PC-3 (cell line): Measurements from ENCODE around the gene DENND1B. TPM values are rescaled to one million over a fixed set of nuclear protein-coding genes. Genes with fewer than 3 reads are reported as not detected.

Experiments used
- ATAC-seq: fragments of 200-7000 bp; cut with Tn5 transposase; 2 replicates; pipeline ENCODE4 v1.9.1; 2020; ENCODE audit warnings: mild to moderate bottlenecking, moderate library complexity
- BruUV-seq: library from RNA; stranded (reverse); fragments of 400-500 nt; replicated peaks from 2 replicates; lab custom pipeline; 2021; lab: Mats Ljungman, UMichigan
- CTCF ChIA-PET: fragments of 300-600 bp; sonication (Branson Sonifier 250); formaldehyde crosslinking; loops from one replicate; lab custom pipeline; 2022; ENCODE audit warnings: antibody characterized with exemption; lab: Charles Lee
- POLR2A ChIA-PET: fragments of 300-600 bp; sonication (Branson Sonifier 250); formaldehyde crosslinking; loops from one replicate; lab custom pipeline; 2022; ENCODE audit warnings: antibody characterized with exemption; ENCODE audit not compliant: unreplicated experiment; lab: Charles Lee
- DNase-seq: peaks from one replicate; pipeline ENCODE4 v3.0.0-alpha.2; 2015
- H2AFZ ChIP-seq: fragments of 300-600 bp; sonication (generic); 2 replicates; pipeline ENCODE4 v1.6.0; 2016; ENCODE audit warnings: antibody characterized with exemption, low read length
- H3F3A ChIP-seq: fragments of 300-600 bp; sonication (generic); one replicate; pipeline ENCODE4 v1.6.0; 2017; ENCODE audit warnings: antibody characterized with exemption, low read length, control low read depth, mild to moderate bottlenecking; ENCODE audit not compliant: unreplicated experiment
- H3K27ac ChIP-seq: fragments of 300-600 bp; sonication (generic); 2 replicates; pipeline ENCODE4 v1.5.1; 2016; ENCODE audit warnings: mild to moderate bottlenecking, low read length
- H3K27me3 ChIP-seq: fragments of 300-600 bp; sonication (generic); 2 replicates; pipeline ENCODE4 v1.6.1; 2016; ENCODE audit warnings: low read length, mixed read lengths
- H3K36me3 ChIP-seq: fragments of 300-600 bp; sonication (generic); 2 replicates; pipeline ENCODE4 v1.6.1; 2016; ENCODE audit warnings: low read depth, mixed run types, low read length, mixed read lengths
- H3K4me1 ChIP-seq: fragments of 300-600 bp; sonication (generic); 2 replicates; pipeline ENCODE4 v1.5.1; 2016; ENCODE audit warnings: low read length; ENCODE audit not compliant: insufficient read depth
- H3K4me2 ChIP-seq: fragments of 300-600 bp; sonication (generic); 2 replicates; pipeline ENCODE4 v1.6.0; 2016; ENCODE audit warnings: low read length
- H3K4me3 ChIP-seq: fragments of 300-600 bp; sonication (generic); 2 replicates; pipeline ENCODE4 v1.5.1; 2016; ENCODE audit warnings: mild to moderate bottlenecking, low read length, mixed read lengths
- H3K79me2 ChIP-seq: fragments of 300-600 bp; sonication (generic); 2 replicates; pipeline ENCODE4 v1.6.1; 2017; ENCODE audit warnings: low read length, mixed read lengths
- H3K9ac ChIP-seq: fragments of 300-600 bp; sonication (generic); 2 replicates; pipeline ENCODE4 v1.6.0; 2016; ENCODE audit warnings: mild to moderate bottlenecking, low read length
- H3K9me2 ChIP-seq: fragments of 300-600 bp; sonication (generic); replicated peaks from 2 replicates; pipeline ENCODE4 v1.6.1; 2016; ENCODE audit warnings: mixed run types, low read length, mixed read lengths
- H3K9me3 ChIP-seq: fragments of 300-600 bp; sonication (generic); 2 replicates; pipeline ENCODE4 v1.6.1; 2016; ENCODE audit warnings: low read length, mixed read lengths
- H4K20me1 ChIP-seq: fragments of 300-600 bp; sonication (generic); 2 replicates; pipeline ENCODE4 v1.6.1; 2016; ENCODE audit warnings: low read length, mixed read lengths
- CTCF ChIP-seq: fragments of 300-600 bp; sonication (generic); conservative IDR thresholded peaks from 2 replicates; pipeline ENCODE4 v1.5.1; 2017; ENCODE audit warnings: antibody characterized with exemption, low read depth, mild to moderate bottlenecking, low read length
- EZH2 ChIP-seq: fragments of 300-600 bp; sonication (generic); IDR thresholded peaks from one replicate; pipeline ENCODE4 v1.6.1; 2017; ENCODE audit warnings: antibody characterized with exemption, mild to moderate bottlenecking, low read length; ENCODE audit not compliant: unreplicated experiment
- EZH2phosphoT487 ChIP-seq: fragments of 300-600 bp; sonication (generic); IDR thresholded peaks from 2 replicates; pipeline ENCODE4 v1.6.1; 2018; ENCODE audit warnings: mild to moderate bottlenecking, antibody characterized with exemption, low read length, borderline replicate concordance
- intact Hi-C: fragments of 100-400 bp; cut with micrococcal nuclease; formaldehyde crosslinking; loops from 2 replicates; pipeline ENCODE4 v1.9.0; 2023
- total RNA-seq: library from RNA; depleted of rRNA; stranded (reverse); fragments of >200 nt; gene quantifications from 2 replicates; pipeline ENCODE4 v1.2.3, GENCODE V29; 2014

Gene DENND1B
- total RNA-seq, 1 experiment from 2014 or later: 7.4 TPM

GRCh38 chr1:197774466-197775281, 606 bp downstream of the DENND1B start:
- peak overlapping the region; percentile 69 for H2AFZ ChIP-seq
- peak overlapping the region; percentile 96 for H3K4me2 ChIP-seq
- CTCF ChIA-PET: no interaction called here
- peaks cover 3% of the 10 kb centered on the region for H3F3A ChIP-seq
- no peaks in the 10 kb centered on the region for H3K9me2 ChIP-seq
- no TSS peak for BruUV-seq
- H3K9ac ChIP-seq: peak overlapping the region; percentile 91
- DNase-seq (peak; percentile 30), ATAC-seq (peak; percentile 36)
- no peaks in the 10 kb centered on the region for H3K36me3 ChIP-seq
- H3K79me2 ChIP-seq: peaks cover 44% of the 10 kb centered on the region
- peak overlapping the region; percentile 75 for H3K4me3 ChIP-seq
- POLR2A ChIA-PET: no interaction called here
- H3K27ac ChIP-seq: peak overlapping the region; percentile 97
- peaks cover 33% of the 10 kb centered on the region for H3K4me1 ChIP-seq
- no peaks in the 10 kb centered on the region for H3K27me3 ChIP-seq
- H4K20me1 ChIP-seq: peaks cover 6% of the 10 kb centered on the region; the same call in 1 of the 2 replicates
- no peak for TF ChIP-seq EZH2phosphoT487
- no peak for TF ChIP-seq CTCF
- TF ChIP-seq EZH2: no peak
- intact Hi-C loops: loop anchor here (2.0 to 5.0 kb wide), 2 partner anchors 156 to 383 kb away; partner anchors contain the start of gene NEK7
- no peaks in the 10 kb centered on the region for H3K9me3 ChIP-seq

- POLR2A ChIA-PET: no interaction called here
- CTCF ChIA-PET: no interaction called here
- Histone ChIP-seq H3F3A (peaks cover 3% of the 10 kb centered on the region), H3K4me3 (peak overlapping the region; percentile 75), H4K20me1 (peaks cover 6% of the 10 kb centered on the region; the same call in 1 of the 2 replicates), H3K79me2 (peaks cover 48% of the 10 kb centered on the region), H3K9me2 (no peaks in the 10 kb centered on the region), H3K4me2 (peak overlapping the region; percentile 96), H2AFZ (no peak overlapping the region), H3K36me3 (no peaks in the 10 kb centered on the region), H3K9me3 (no peaks in the 10 kb centered on the region), H3K9ac (peak overlapping the region; percentile 91), H3K4me1 (peaks cover 33% of the 10 kb centered on the region), H3K27ac (peak overlapping the region; percentile 97), H3K27me3 (no peaks in the 10 kb centered on the region)
- DNase-seq (no peak), ATAC-seq (no peak)
- TF ChIP-seq CTCF (no peak), EZH2 (no peak), EZH2phosphoT487 (no peak)
- no TSS peak for BruUV-seq
- intact Hi-C loops: loop anchor here (2.0 kb wide), 2 partner anchors 95 to 155 kb away; no protein-coding TSS in a partner anchor
Observed at GRCh38 chr1:197773856-197774255, 1.4 kb downstream of the DENND1B start.
